ENCODE results near the gene KNDC1.

DNA sequence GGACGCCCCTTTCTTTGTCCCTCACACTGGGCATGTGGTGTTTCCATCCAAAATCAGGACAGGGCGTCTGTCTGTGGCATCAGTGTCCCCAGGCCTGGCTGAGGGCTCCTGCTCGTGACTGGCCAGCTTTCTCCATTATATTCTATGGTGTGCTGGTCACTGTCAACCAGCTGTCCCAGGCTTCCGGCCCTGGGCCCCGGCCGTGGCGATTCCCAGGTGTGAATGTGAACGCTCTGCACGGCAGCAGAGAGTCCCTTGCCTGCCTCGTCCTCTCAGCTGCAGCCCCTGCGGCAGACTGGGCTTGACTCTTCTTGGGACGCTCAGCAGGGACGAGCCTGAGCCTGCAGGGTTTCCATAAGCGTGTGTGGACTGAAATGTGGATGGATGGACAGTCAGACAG is 64.1 kb downstream of the KNDC1 start:
- no peak for TF ChIP-seq POLR2AphosphoS5 (IDR thresholded peaks at IDR 0.05; ENCODE audit: borderline replicate concordance, low read depth, low read length)
- no peak for TF ChIP-seq EZH2 (IDR thresholded peaks at IDR 0.05)

All from SK-N-MC (cell line).